ENCODE data around the gene C20orf141. TPM values are rescaled to one million over a fixed set of nuclear protein-coding genes. Genes with fewer than 3 reads are reported as not detected.

Gene C20orf141, protein sequence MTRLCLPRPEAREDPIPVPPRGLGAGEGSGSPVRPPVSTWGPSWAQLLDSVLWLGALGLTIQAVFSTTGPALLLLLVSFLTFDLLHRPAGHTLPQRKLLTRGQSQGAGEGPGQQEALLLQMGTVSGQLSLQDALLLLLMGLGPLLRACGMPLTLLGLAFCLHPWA
- total RNA-seq, result not detected in 2 replicates

DNA sequence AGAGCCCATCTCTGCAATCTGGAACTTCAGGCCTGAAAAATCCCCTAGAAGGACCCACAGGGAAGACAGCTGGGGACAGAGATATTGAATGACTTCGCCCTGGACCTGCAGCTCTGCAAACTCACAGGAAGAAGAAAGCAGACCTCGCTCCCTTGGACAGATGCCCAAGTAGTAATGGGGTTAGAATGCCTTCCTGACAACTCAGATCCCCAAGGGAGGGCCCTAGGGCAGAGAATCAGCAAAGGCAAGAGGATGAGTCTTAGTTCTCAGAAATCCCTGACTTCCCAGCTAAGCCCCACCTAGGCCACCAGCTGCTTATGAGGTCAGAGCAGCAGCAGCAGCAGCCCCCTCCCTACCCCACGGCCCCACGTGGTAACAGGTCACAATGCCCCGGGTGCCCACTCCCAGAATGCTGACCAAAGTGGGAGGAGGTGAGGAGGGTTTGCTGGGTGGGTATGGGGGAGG is at the start of gene C20orf141:
TSS of gene C20orf141 (plus strand) at position 401 of the 465 bp plus-strand sequence. CDS start 198 bp downstream, outside the sequence.

DNA sequence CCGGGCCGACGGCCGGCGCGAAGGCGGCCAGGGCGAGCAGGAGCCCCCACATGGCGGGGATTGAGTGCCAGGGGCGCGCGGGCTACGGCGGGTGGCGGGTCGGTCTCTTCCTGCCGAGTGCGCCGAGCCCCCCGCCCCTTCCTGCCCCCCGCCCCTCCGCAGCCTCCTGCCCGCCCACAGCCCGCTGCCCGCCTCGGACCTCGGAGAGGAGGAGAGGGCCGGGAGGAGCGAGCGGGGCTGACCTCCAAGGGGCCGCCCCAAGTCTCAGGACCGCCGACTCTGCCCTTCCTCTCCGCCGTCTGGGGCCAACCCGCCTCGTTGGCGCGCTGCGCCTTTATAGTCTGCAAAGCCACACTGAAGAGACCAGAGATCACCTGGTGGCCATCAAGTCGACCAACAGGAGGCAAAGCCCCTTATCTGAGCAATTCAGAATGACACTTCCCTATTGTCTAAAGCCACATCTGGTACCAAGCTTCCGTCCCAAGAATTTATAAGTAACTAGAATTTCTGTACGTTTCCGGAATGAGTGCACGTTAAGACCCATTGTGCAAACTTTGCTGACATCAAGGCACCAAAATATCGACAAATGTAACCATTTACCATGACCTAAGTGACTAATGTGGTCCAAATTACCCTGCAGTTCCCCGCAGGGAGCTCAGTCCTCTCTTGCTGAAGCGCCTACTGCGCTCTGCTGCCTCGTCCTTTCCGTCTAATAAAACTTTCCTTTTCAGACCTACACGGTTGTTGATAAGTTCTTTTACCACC is 14.1 kb upstream of the C20orf141 start, which contains the start of gene CPXM1:
TSS of gene CPXM1 (minus strand) at position 107 of the 765 bp plus-strand sequence. CDS start at position 52, 55 bp downstream.

DNA sequence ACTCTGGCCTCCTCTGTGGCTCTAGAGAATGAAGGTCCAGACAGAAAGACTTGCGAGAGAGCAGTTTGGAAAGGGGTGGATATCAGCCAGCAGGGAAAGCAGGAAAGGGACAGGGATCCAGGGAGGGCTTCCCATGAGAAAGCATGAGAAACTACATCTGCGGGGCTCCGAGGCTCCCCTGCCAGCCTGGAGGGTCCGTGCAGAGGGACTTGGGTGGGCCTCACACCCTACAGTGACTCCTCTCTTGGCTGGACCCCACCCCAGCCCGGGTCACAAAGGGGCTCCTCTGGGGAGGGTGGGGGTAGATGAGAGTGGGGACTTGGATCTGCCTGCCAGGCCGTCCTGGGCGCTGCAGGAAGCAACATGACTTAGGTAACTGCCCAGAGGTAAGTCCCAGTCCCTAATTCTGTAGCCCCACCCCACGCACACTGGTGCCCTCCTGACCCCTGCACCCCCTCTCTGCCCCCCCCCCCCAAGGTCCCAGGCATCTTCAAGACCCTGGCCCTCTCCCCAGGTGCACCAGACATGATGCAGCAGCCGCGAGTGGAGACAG is 1.3 kb downstream of the C20orf141 start, which contains the start of gene TMEM239:
TSS of gene TMEM239 (plus strand) at position 335 of the 553 bp plus-strand sequence. CDS start at position 526, 191 bp downstream.

DNA sequence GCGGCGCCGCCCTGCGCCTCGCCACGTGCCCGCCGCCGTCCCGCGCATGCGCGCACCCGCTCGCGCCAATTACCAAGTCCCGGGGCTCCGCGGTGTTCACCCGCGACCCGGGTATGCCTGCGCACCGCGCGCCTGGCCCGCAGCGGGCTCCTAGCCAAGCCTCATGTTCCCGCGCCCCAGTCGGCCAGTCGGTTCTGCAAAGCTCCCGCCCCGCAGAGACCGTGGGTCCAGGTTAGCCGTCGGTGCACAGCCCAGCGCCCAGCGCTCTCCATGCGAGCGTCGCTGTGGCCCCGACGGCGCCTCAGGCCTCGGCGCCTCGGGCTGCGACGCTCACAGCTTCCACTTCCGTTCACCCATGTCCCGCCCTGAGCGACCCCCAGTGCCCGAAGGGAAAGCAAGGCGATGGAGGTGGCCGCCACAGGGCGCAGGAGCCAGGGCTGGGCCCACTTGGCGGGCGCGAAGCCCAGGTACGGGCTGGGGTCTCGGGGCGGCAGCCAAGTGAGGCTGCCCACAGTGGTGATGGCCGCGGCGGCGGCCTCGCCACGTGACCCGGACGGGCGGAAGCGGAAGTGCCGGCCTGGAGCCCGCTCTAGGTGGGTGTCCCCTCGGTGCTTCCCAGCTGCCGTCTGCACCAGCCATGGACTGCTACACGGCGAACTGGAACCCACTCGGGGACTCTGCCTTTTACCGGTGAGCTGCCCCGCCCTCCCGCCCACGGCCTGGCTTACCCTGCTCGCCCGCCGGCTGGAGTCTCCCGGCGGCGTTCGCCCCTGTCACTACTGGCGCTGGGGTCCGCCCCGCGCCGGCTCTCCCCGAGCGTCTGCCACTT is 25.6 kb downstream of the C20orf141 start, which contains the start of the genes PCED1A and VPS16:
TSS of gene PCED1A (minus strand) at position 518 of the 829 bp plus-strand sequence. CDS start 743 bp downstream, outside the sequence.
TSS of gene VPS16 (plus strand) at position 608 of the 829 bp plus-strand sequence. CDS start at position 638, 30 bp downstream.

Other genes with a start within 250 kb of the C20orf141 start
- gene NOP56, start 162.4 kb upstream of the C20orf141 start, total RNA-seq, result 80.0 and 122 TPM in 2 replicates
- 55.0 and 57.1 TPM in 2 replicates for gene IDH3B, start 150.8 kb upstream of the C20orf141 start, total RNA-seq
- gene EBF4, start 122.2 kb upstream of the C20orf141 start, total RNA-seq, result 0.78 and 0.89 TPM in 2 replicates
- 0.33 TPM in 1 of 2 replicates, not detected in the other for gene CPXM1, start 14.4 kb upstream of the C20orf141 start, total RNA-seq
- 0.07 TPM in 1 of 2 replicates, not detected in the other for gene TMEM239, start 1.4 kb downstream of the C20orf141 start, total RNA-seq
- 24.8 and 31.0 TPM in 2 replicates for gene PCED1A, start 25.7 kb downstream of the C20orf141 start, total RNA-seq
- 54.2 and 56.6 TPM in 2 replicates for gene VPS16, start 25.8 kb downstream of the C20orf141 start, total RNA-seq
- gene PTPRA, start 58.5 kb downstream of the C20orf141 start, total RNA-seq, result 39.0 and 40.4 TPM in 2 replicates
- 0.26 and 0.43 TPM in 2 replicates for gene GNRH2, start 228.6 kb downstream of the C20orf141 start, total RNA-seq
- 23.7 and 31.2 TPM in 2 replicates for gene MRPS26, start 231.1 kb downstream of the C20orf141 start, total RNA-seq